ENCODE data around the gene CPSF2.
"Not testable (repeated sequence)": the region's sequence is repeated elsewhere in the genome, so short reads cannot be mapped to it uniquely, and the experiment has no call there.

The CPSF2 gene

DNA sequence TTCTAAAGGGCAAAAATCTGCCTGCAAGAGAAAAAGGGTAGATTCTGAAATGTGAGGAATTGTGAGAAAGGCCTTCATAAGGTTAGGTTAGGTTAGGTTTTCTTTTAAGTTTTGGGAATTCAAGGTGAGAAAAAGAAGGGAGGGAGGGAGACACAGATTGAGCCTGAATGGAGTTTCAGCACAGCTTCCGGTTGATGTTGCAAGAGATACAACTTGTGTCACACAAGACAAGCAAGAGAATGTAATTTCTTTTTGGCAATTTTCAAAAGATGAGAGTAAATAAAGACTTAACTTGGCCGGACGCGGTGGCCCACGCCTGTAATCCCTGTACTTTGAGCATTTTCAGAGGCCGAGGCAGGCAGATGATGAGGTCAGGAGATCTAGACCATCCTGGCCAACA lies 63.8 kb downstream of the CPSF2 start:
- peaks cover 3% of the 10 kb centered on the region for H3K9me3 Mint-ChIP-seq
- DNase-seq: no peak
- H3K4me1 Mint-ChIP-seq (ENCODE audit: low read depth): no peaks in the 10 kb centered on the region
- H3K27ac Mint-ChIP-seq: no peak overlapping the region
- no peak overlapping the region for H3K4me3 Mint-ChIP-seq
- no peaks in the 10 kb centered on the region for H3K36me3 Mint-ChIP-seq (ENCODE audit: low read depth)
- H3K27me3 Mint-ChIP-seq: no peaks in the 10 kb centered on the region

DNA sequence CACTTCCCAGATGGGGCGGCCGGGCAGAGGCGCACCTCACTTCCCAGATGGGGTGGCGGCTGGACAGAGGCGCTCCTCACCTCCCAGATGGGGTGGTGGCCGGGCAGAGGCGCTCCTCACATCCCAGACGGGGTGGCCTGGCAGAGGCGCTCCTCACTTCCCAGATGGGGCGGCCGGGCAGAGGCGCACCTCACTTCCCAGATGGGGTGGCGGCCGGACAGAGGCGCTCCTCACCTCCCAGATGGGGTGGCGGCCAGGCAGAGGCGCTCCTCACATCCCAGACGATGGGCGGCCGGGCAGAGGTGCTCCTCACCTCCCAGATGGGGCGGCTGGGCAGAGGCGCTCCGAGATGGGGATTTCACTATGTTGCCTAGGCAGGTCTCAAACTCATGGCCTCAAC lies 65.8 kb downstream of the CPSF2 start:
- H3K27me3 Mint-ChIP-seq; DNase-seq; H3K9me3 Mint-ChIP-seq; H3K36me3 Mint-ChIP-seq (ENCODE audit: low read depth); H3K4me1 Mint-ChIP-seq (ENCODE audit: low read depth); H3K4me3 Mint-ChIP-seq; H3K27ac Mint-ChIP-seq: not testable (repeated sequence)

DNA sequence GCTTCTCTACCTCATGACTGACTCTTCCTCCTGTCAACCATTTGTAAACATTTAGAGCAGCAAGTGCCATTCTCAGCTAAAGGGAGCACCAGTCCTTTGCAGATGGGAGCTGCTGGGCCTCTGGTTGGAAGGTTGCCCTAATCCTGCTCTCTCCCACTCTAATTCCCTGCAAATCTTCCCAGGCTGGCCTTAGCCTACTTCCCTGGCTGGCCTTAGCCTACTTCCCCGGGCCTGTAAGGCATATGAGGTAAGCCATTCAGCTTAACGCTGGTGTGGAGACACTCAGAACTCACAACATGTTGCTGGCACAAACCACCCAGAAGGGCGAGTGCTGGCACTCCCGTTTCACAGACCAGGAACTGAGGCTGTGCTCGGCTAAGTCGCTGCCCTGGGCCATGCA lies 69.0 kb downstream of the CPSF2 start:
- Mint-ChIP-seq H3K27me3 (no peaks in the 10 kb centered on the region), H3K36me3 (ENCODE audit: low read depth) (no peaks in the 10 kb centered on the region), H3K27ac (no peak overlapping the region), H3K9me3 (peaks cover 3% of the 10 kb centered on the region), H3K4me1 (ENCODE audit: low read depth) (no peaks in the 10 kb centered on the region), H3K4me3 (no peak overlapping the region)
- DNase-seq: no peak

DNA sequence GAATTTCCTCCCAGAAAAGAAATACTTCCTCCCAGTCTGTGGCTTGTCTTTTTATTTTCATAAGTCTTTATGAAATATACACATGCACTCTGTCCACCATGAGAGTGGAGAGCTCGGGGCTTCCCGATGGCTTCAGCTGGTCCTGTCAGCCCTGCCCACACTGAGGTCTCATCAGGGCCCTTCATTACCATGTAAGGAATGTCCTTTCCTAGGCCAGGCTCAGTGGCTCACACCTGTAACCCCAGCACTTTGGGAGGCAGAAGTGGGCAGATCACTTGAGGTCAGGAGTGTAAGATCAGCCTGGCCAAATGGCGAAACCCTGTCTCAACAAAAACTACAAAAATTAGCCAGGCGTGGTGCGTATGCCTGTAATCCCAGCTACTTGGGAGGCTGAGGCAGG lies 77.0 kb downstream of the CPSF2 start:
- DNase-seq: no peak
- Mint-ChIP-seq H3K27ac (no peak overlapping the region), H3K9me3 (no peaks in the 10 kb centered on the region), H3K4me3 (no peak overlapping the region), H3K36me3 (ENCODE audit: low read depth) (no peaks in the 10 kb centered on the region), H3K27me3 (peaks cover 7% of the 10 kb centered on the region), H3K4me1 (ENCODE audit: low read depth) (no peaks in the 10 kb centered on the region)

DNA sequence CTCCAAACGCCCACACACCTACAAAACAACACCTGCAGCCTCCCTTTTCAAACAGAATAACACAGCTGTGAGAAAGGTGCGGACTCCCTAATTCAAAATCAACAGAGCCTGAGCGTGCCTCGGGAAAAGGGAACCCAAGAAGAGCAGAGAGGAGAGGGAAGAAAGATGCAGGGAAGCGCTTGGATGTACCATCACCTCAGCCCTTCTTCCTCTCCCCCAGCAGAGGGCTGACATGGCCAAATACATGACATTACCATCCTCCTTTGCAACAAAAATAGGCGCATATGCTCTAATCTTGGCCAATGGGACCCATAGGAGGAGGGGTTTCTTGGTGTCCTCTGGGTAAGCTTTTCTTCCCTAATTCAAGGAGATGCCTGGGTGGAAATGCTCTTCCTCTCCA lies 78.0 kb downstream of the CPSF2 start:
- no peak overlapping the region for H3K27ac Mint-ChIP-seq
- H3K9me3 Mint-ChIP-seq: no peaks in the 10 kb centered on the region
- H3K27me3 Mint-ChIP-seq: peaks cover 7% of the 10 kb centered on the region
- H3K4me3 Mint-ChIP-seq: no peak overlapping the region
- no peaks in the 10 kb centered on the region for H3K36me3 Mint-ChIP-seq (ENCODE audit: low read depth)
- no peak for DNase-seq
- no peaks in the 10 kb centered on the region for H3K4me1 Mint-ChIP-seq (ENCODE audit: low read depth)

DNA sequence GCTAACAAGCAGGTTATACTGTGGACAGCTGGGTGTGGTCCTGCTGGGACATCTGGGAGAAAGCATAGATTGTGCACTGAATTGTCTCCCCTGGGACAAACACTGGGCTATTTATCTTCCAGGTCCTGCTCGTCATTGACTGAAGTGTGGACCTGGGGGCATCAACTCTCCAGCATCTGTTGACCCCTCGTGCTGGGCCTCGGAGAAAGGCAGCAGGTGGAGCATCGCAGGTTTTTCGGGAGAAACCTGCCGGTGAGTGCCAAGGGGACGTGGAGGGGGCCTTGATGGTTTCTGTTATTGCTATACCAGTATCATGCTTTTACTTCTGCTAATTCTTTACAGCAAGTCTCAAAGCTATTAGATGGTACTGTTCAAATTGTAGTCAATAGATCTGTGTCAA lies 81.3 kb downstream of the CPSF2 start:
- Mint-ChIP-seq H3K36me3 (ENCODE audit: low read depth) (no peaks in the 10 kb centered on the region), H3K9me3 (no peaks in the 10 kb centered on the region), H3K27ac (no peak overlapping the region), H3K4me1 (ENCODE audit: low read depth) (no peaks in the 10 kb centered on the region), H3K27me3 (peaks cover 17% of the 10 kb centered on the region), H3K4me3 (no peak overlapping the region)
- no peak for DNase-seq

DNA sequence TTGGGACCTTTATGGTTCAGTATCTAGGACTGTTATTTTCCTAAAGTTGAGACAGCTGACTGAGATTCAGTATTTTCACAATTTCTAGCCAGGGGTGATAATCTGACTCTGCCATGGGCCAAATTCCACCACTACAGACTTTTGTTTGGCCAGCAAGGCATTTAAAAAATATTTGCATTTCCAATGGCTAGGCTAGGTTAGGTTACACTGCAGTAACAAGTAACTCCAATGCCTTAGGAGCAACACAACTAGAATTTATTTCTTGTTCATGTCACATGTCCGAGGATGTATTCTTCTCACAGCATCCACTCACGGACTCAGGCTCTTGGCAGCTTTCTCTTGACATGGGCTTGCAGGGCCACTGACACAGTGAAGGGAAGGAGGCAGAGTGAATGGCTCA lies 83.0 kb downstream of the CPSF2 start:
- H3K4me1 Mint-ChIP-seq (ENCODE audit: low read depth): no peaks in the 10 kb centered on the region
- H3K27me3 Mint-ChIP-seq: peaks cover 13% of the 10 kb centered on the region
- H3K36me3 Mint-ChIP-seq (ENCODE audit: low read depth): no peaks in the 10 kb centered on the region
- no peak for DNase-seq
- H3K27ac Mint-ChIP-seq: no peak overlapping the region
- no peak overlapping the region for H3K4me3 Mint-ChIP-seq
- H3K9me3 Mint-ChIP-seq: no peaks in the 10 kb centered on the region

DNA sequence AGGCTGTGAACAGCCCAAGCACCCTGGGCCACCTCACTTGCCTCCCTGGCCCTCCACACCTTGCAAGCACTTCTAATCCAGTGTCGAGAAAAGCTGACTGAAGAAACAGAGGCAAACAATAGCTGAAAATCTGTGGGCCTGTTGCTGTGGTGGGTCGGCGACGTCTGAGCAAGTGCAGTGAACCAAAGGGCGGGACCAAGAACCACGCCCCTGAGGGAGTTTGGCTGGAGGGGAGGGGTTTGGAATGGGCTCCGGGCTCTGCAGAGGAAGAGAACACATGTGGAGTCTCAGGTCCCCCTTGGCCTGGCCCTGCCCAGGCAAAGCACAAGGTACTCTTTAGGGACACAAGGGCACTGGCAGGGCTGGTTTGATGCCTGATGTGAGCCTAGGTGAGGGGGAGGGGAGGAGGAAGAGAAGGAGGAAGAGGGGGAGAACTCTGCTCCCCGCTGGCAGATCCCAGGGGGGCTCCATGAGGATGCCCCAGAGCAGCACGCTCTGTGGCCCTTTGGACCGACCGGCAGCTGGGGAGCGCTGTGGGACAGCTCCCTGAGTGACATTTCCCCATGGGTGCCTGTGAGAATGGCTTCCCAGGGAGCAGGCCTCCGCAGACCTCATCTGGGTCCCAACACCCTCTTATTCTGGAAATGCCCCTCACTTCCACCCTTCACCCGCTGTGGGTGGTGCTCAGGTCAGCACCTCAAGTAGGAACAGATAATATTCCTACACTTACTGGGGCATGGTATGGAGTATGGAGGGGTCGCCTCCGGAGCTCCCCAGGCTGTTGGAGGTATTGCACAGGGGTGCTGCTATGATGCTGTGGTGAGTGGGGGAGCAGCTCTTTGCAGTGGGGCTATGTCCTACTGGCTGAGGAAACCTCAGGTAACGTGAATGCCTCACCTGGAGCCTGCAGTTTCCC lies 85.5 kb downstream of the CPSF2 start:
- no peaks in the 10 kb centered on the region for H3K4me1 Mint-ChIP-seq (ENCODE audit: low read depth)
- no peak for DNase-seq
- no peak overlapping the region for H3K4me3 Mint-ChIP-seq
- no peak overlapping the region for H3K27ac Mint-ChIP-seq
- peaks cover 2% of the 10 kb centered on the region for H3K36me3 Mint-ChIP-seq (ENCODE audit: low read depth)
- peaks cover 10% of the 10 kb centered on the region for H3K9me3 Mint-ChIP-seq
- H3K27me3 Mint-ChIP-seq: peaks cover 13% of the 10 kb centered on the region

DNA sequence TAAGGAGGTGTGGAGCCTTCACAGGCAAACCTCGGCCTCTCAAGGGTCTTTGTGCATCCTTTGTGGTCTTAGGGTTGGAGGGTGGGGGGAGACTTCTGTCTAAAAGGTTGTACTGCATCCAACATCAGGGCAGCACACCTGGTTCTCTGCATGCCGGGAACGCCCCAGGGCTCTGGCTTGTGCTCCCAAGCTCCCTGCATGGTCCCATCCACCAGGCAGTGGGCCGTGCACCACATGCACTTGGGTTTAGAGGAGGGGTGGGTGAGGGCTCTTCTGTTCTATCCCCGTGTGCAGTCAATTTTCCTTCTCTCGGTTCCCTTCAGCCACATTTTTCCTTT lies 86.1 kb downstream of the CPSF2 start:
- peaks cover 16% of the 10 kb centered on the region for H3K9me3 Mint-ChIP-seq

DNA sequence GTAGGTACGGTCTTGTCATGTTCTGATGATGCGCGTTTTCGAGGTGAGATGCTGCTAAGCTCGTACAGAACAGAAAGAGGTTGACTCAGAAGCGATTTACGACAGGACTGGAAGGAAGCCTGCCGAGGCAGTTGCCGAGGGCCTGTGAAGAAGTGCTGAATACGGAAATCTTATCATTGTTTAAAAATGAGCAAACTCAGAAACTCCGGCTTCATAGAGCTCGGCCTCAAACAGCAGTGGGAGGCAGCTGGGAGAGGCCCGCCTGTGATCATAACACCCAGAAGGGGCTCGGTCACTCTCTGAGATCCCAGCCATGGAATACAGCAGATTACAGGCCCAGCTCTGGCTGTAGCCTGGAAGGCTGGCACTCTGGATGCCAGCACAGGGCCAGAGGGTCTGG lies 87.4 kb downstream of the CPSF2 start:
- Mint-ChIP-seq H3K9me3 (peaks cover 23% of the 10 kb centered on the region), H3K36me3 (ENCODE audit: low read depth) (peaks cover 2% of the 10 kb centered on the region), H3K4me3 (no peak overlapping the region), H3K27ac (no peak overlapping the region), H3K4me1 (ENCODE audit: low read depth) (no peaks in the 10 kb centered on the region), H3K27me3 (peaks cover 15% of the 10 kb centered on the region)
- no peak for DNase-seq

More for the DNA sequence above, 86.1 kb downstream of the CPSF2 start:
- no peak overlapping the region for H3K27ac Mint-ChIP-seq
- peaks cover 13% of the 10 kb centered on the region for H3K27me3 Mint-ChIP-seq
- no peaks in the 10 kb centered on the region for H3K4me1 Mint-ChIP-seq (ENCODE audit: low read depth)
- DNase-seq: no peak
- H3K36me3 Mint-ChIP-seq (ENCODE audit: low read depth): peaks cover 2% of the 10 kb centered on the region
- H3K4me3 Mint-ChIP-seq: no peak overlapping the region

DNA sequence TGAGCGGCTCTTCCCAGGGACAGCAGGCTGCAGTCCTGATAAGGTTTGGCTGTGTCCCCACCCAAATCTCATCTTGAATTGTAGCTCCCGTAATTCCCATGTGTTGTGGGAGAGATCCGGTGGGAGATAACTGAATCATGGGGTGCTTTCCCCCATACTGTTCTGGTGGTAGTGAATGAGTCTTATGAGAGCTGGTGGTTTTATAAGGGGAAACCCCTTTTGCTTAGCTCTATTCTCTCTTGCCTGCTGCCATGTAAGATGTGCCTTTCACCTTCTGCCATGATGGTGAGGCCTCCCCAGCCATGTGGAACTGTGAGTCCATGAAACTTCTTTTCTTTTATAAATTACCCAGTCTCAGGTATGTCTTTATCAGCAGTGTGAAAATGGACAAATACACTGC lies 91.4 kb downstream of the CPSF2 start:
- peaks cover 26% of the 10 kb centered on the region for H3K9me3 Mint-ChIP-seq
- not testable (repeated sequence) for DNase-seq; H3K27me3 Mint-ChIP-seq; H3K36me3 Mint-ChIP-seq (ENCODE audit: low read depth); H3K4me3 Mint-ChIP-seq; H3K4me1 Mint-ChIP-seq (ENCODE audit: low read depth); H3K27ac Mint-ChIP-seq

DNA sequence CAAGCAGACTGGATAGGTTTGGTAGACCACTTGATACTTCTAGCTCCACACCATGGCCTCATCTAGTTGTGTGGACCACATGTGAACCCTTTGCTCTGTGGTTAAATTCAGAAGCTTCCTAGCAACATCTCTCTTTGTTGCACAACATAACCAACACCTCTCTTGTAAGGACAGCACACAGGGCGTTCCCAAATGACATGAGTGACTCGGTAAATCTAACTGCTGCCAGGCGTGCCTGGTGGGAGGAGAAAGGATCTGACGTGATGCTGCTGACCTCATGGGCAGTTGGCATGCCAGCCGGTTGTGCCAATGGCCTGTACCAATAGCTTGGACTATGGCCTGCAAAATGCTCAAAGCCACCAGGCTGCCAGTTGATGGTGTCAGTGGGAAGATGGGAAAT lies 93.8 kb downstream of the CPSF2 start:
- no peak overlapping the region for H3K27ac Mint-ChIP-seq
- H3K4me1 Mint-ChIP-seq (ENCODE audit: low read depth): no peaks in the 10 kb centered on the region

DNA sequence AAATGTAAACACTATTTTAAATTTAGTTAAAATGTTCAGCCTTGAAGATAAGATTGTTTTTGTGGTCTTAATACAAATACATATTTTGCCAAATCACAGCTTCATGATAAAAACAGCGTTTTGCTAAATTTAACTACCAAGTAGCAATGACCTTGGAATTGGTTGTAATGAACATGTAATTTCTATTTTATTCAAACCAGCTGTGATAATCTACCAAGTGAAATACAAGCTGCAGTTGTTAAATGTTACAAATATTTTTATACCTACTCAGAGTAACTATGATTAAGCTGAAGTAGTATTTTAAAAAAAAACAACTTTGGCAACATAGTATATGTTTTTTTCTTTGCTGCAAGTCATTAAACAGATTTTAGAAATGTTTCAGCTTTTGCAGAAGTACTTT lies 96.2 kb downstream of the CPSF2 start:
- H3K36me3 Mint-ChIP-seq (ENCODE audit: low read depth): no peaks in the 10 kb centered on the region
- no peak overlapping the region for H3K4me3 Mint-ChIP-seq
- peaks cover 10% of the 10 kb centered on the region for H3K9me3 Mint-ChIP-seq
- DNase-seq: no peak
- H3K27ac Mint-ChIP-seq: no peak overlapping the region
- H3K27me3 Mint-ChIP-seq: peaks cover 7% of the 10 kb centered on the region
- H3K4me1 Mint-ChIP-seq (ENCODE audit: low read depth): no peaks in the 10 kb centered on the region

More for the DNA sequence above, 93.8 kb downstream of the CPSF2 start:
- Mint-ChIP-seq H3K27me3 (peaks cover 10% of the 10 kb centered on the region), H3K9me3 (peaks cover 26% of the 10 kb centered on the region), H3K4me3 (no peak overlapping the region), H3K36me3 (ENCODE audit: low read depth) (peaks cover 2% of the 10 kb centered on the region)
- DNase-seq: no peak

All from activated T-cell treated with anti-CD3 and anti-CD28 coated beads, Interleukin-2, amount 50 U/mL, for 24 hours (primary cell).